D721Med (cell line): ENCODE data around the gene SLX9.

ENCODE experiments used
- DNase-seq: peaks from one replicate; pipeline ENCODE4 v3.0.0; 2011; ENCODE audit warnings: low spot score; ENCODE audit not compliant: insufficient read length
- FAIRE-seq: peaks from 2 replicates; lab custom pipeline; 2011; peaks lifted over from hg19 to GRCh38; lab: Jason Lieb, UNC
- TF ChIP-seq, protein P1 (sequence below): IDR thresholded peaks from 2 replicates; pipeline ENCODE4 v1.5.1; 2012; ENCODE audit warnings: mild to moderate bottlenecking, control low read depth; ENCODE audit not compliant: insufficient read depth; ENCODE audit errors: missing control alignments

Gene SLX9

DNA sequence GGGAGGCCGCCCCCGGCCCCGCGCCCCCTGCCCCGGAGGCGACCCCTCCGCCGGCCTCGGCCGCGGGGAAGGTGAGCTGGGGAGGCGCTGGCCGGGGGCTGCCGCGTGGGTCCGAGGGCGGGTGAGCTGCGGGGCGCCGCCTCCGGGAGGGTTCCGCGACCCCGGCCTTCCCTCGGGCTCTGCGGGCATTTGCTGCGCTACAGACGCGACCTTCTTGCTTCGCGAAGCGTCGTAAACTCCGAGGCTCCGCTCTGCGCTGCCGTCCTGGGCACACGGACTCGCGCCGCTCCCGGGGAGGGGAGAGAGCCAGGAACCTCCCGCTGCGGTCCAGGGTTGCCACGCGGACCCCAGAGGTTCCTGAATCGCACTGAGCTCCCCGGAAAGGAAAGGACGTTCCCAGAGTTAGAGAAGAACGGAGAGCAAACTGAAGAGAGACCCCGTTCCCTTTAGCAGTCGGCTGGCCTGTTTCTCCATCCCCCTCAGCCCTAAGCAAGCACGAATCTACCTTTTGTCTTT is 345 bp downstream of the SLX9 start:
- DNase-seq (no peak), FAIRE-seq (no peak)
- TF ChIP-seq, protein P1, sequence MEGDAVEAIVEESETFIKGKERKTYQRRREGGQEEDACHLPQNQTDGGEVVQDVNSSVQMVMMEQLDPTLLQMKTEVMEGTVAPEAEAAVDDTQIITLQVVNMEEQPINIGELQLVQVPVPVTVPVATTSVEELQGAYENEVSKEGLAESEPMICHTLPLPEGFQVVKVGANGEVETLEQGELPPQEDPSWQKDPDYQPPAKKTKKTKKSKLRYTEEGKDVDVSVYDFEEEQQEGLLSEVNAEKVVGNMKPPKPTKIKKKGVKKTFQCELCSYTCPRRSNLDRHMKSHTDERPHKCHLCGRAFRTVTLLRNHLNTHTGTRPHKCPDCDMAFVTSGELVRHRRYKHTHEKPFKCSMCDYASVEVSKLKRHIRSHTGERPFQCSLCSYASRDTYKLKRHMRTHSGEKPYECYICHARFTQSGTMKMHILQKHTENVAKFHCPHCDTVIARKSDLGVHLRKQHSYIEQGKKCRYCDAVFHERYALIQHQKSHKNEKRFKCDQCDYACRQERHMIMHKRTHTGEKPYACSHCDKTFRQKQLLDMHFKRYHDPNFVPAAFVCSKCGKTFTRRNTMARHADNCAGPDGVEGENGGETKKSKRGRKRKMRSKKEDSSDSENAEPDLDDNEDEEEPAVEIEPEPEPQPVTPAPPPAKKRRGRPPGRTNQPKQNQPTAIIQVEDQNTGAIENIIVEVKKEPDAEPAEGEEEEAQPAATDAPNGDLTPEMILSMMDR: no peak

DNA sequence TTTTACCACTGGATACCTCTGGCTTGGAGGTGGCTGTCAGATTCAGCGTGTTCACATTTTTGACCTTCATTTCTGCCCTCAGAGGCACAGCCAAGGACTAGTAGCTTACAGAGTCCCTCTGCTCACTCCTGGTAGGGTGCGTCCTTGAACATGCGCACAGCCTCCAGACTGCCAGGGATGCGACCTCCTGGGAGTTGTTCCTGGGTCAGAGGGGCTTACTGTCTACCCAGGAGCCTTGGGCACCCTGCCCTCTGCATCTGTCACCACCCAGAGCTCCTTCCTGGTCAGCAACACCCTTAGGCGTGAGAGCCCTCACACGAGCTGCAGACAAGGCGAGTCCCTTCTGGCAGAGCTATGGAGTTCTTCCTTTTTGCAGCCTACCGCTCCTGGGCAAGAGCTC is 1.7 kb downstream of the SLX9 start:
- TF ChIP-seq, protein P1: no peak
- FAIRE-seq: no peak
- no peak for DNase-seq

DNA sequence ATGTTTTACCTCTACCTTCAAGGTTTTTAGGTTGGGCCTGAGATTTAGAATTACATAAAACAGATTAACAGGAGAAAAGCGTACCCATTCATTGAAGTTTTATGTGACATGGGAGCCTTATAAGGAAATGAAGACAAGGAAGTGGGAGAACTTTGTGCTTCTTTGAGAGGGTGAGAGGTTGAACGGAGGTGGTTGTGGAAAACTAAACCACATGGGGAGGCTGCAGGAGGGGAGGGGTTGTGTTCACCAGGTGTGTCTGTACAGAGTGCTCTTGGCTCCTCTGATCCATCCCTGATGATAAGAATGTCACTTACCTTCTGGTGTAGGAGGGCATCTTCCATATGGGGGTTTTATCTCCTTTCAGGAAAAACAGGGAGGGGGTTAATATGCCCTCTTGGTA is 2.7 kb downstream of the SLX9 start:
- TF ChIP-seq, protein P1: no peak
- FAIRE-seq (no peak), DNase-seq (no peak)

DNA sequence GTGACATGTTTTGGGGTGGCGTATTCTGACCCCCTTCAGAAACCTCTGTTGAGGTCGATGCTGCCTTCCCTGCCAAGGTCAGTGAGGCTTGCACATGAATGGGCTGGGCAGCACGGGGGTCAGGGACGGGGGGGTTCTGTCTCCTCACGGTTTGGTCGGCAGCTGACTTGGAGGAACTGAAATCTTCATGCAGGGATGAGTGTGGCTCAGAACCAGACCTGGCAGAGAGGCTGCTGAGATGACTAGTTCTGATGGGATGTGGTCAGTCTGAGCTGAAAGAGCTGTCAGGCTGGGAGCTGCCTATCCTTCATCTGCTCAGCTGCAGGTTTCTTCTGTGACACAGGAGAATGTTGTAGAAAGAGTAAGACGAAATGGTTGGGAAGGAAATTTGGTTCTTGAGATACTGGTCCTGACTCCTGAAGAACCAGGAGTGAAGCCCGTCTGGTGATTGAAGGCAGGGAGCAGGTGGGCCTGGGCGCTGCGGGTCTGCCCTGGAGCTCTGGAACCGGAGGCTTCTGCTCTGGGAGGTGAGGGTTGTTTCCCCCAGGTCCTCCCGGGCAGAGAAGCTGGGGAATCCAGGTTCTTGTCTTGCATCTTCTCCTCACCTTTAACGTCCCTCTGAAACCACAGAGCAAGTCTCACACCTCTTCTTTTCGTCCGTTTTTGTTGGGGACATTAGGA is 3.3 kb downstream of the SLX9 start:
- TF ChIP-seq, protein P1: no peak
- no peak for FAIRE-seq
- DNase-seq: no peak

DNA sequence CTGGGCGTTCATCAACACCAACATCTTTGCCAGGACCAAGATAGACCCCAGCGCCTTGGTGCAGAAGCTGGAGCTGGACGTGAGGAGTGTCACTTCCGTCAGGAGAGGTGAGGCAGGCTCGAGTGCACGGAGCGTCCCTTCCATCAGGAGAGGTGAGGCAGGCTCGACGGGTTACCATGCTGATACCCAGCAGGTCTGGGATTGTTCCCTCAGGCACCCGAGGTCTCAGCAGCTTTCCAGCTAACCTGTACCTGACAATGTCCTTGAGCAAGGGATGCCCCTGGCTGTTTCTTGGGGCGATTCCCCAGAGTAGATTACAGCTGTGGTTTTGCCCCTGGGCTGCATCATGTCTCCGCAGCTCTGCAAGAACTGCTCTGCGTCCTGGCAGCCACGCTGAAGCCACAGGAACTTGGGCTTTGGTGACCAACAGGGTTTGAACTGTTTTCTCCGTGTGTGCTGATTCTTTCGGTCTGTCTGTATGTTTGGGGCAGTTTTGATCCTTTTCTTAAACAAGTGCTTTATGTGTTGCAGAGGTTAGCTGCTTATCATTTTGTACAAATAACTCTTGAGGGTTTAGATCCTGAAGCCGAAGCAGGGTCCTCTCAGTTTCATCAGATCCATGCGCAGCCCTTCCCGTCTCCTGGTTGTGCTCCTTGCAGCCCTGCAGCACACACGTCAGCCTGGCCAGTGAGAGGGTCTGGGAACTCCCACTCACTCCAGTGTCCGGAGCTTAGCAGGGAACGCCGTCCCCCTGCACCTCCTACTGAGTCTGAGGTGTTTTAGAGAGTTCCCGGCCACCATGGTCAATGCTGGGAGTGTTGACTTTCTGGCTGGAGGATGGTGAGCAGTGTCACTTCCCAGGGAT is 4.1 kb downstream of the SLX9 start:
- TF ChIP-seq, protein P1: no peak
- FAIRE-seq: no peak
- no peak for DNase-seq

DNA sequence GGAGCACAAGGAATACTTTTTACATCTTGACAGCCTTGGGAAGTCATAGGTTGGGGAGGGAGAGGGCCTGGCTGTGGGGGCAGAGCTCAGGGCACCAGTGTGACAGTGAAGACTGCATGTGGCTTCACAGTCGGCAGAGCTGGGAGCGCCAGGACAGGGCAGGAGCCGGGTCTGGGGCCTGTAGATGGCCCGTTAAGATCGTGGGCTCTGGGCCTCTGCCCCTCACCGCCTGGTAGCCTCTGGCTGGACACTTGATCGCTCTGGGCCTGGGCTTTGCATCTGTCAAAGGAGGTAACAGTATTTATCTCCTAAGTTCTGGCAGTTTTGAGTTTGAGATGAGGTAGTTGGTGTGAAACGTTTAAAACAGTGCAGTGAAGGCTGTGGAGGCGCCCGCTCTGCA is 4.8 kb downstream of the SLX9 start:
- DNase-seq: no peak
- TF ChIP-seq, protein P1: no peak
- no peak for FAIRE-seq
